ENCODE results near the gene MICOS13.

MICOS13 gene

GRCh38 chr19:5628461-5628860 is 51.9 kb downstream of the MICOS13 start:
- peak; percentile 64 for DNase-seq (ENCODE audit: low spot score)
